Neural progenitor cell (in vitro differentiated cells): ENCODE data around the gene WDR45B.

Source experiments
- EZH2phosphoT487 ChIP-seq: fragments of 200-600 bp; sonication (generic); IDR thresholded peaks from 2 replicates; pipeline ENCODE4 v1.6.1; 2017; ENCODE audit warnings: antibody characterized with exemption
- TF ChIP-seq, protein P1 (sequence below): fragments of 200-600 bp; sonication (generic); IDR thresholded peaks from 2 replicates; pipeline ENCODE4 v1.5.1; 2017; ENCODE audit warnings: antibody characterized with exemption, mild to moderate bottlenecking

GRCh38 chr17:82599674-82600661 lies 48.3 kb downstream of the WDR45B start:
- TF ChIP-seq, protein P1, sequence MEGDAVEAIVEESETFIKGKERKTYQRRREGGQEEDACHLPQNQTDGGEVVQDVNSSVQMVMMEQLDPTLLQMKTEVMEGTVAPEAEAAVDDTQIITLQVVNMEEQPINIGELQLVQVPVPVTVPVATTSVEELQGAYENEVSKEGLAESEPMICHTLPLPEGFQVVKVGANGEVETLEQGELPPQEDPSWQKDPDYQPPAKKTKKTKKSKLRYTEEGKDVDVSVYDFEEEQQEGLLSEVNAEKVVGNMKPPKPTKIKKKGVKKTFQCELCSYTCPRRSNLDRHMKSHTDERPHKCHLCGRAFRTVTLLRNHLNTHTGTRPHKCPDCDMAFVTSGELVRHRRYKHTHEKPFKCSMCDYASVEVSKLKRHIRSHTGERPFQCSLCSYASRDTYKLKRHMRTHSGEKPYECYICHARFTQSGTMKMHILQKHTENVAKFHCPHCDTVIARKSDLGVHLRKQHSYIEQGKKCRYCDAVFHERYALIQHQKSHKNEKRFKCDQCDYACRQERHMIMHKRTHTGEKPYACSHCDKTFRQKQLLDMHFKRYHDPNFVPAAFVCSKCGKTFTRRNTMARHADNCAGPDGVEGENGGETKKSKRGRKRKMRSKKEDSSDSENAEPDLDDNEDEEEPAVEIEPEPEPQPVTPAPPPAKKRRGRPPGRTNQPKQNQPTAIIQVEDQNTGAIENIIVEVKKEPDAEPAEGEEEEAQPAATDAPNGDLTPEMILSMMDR, result no peak
- no peak for TF ChIP-seq EZH2phosphoT487
